Muscle layer of duodenum (tissue), 2 donors: ENCODE data around the gene RNF13.
"Not testable (repeated sequence)": the region's sequence is repeated elsewhere in the genome, so short reads cannot be mapped to it uniquely, and the experiment has no call there.

Source experiments
- H3K27ac ChIP-seq: one replicate; pipeline ENCODE4 v1.7.0; 2013; ENCODE audit warnings: mild to moderate bottlenecking, low read length
- H3K27me3 ChIP-seq: one replicate; pipeline ENCODE4 v1.7.0; 2013; ENCODE audit warnings: low read depth, mild to moderate bottlenecking, control low read depth, low read length
- H3K36me3 ChIP-seq, 2 donors: one replicate each; pipeline ENCODE4 v1.7.0; 2013; ENCODE audit warnings: low read length in 2 of 2, control low read depth in 1 of 2, mild to moderate bottlenecking in 1 of 2; ENCODE audit not compliant: insufficient read depth in 2 of 2, control insufficient read depth in 1 of 2
- H3K4me1 ChIP-seq, 2 donors: one replicate each; pipeline ENCODE4 v1.7.0; 2013; ENCODE audit warnings: low read length in 2 of 2, mild to moderate bottlenecking in 2 of 2, control low read depth in 1 of 2, moderate library complexity in 1 of 2; ENCODE audit not compliant: insufficient read depth in 2 of 2, control insufficient read depth in 1 of 2
- H3K4me3 ChIP-seq, 2 donors: one replicate each; pipeline ENCODE4 v1.7.0; 2013; ENCODE audit warnings: low read length in 2 of 2, low read depth in 1 of 2, mild to moderate bottlenecking in 1 of 2
- H3K9me3 ChIP-seq, 2 donors: one replicate each; pipeline ENCODE4 v1.7.0; 2013; ENCODE audit warnings: low read length in 2 of 2, control low read depth in 1 of 2, mild to moderate bottlenecking in 1 of 2; ENCODE audit not compliant: control insufficient read depth in 1 of 2
- donor health status: healthy.

Gene RNF13

DNA sequence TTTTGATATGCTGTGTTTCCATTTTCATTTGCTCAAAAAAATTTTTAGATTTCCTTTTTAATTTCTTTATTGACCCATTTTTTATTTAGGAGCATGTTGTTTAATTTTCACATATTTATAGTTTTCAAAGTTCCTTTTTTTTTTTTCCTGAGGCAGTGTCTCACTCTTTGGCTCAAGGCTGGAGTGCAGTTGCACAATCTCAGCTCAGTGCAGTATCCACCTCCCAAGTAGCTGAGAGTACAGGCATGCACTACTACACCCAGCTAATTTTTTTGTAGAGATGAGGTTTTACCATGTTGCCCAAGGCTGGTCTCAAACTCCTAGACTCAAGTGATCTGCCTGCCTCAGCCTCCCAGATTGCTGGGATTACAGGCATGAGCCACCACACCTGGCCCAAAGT lies 121.5 kb downstream of the RNF13 start:
- H3K4me1 ChIP-seq = peaks cover 0 to 12% of the 10 kb centered on the region in 2 donors
- peaks cover 3 to 14% of the 10 kb centered on the region in 2 donors for H3K36me3 ChIP-seq
- no peak overlapping the region for H3K4me3 ChIP-seq
- H3K27ac ChIP-seq = no peak overlapping the region
- no peaks in the 10 kb centered on the region for H3K27me3 ChIP-seq
- H3K9me3 ChIP-seq = no peaks in the 10 kb centered on the region

DNA sequence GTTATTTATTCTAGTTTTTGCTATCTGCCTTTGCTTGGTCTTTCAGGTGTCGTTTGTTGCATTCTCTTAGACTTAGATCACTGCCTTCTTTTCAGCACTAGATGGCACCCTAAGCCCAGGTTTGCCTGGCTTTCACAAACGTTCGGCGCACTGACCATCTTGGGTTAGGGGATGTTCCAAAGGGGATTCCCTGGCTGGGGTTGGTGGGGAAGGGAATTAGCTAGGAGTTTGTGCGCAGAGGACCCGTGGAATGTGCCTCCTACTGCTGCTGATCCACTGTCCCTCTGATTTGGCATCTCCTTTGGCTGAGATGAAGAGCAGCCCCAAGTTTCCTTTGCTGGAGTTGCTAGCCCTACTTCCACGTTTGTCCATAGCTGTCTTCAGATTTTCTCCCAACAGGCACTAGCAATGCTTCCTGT lies 123.8 kb downstream of the RNF13 start:
- Histone ChIP-seq H3K36me3 (peaks cover 3 to 12% of the 10 kb centered on the region in 2 donors), H3K9me3 (no peaks in the 10 kb centered on the region), H3K4me1 (peaks cover 0 to 12% of the 10 kb centered on the region in 2 donors), H3K27me3 (no peaks in the 10 kb centered on the region), H3K27ac (no peak overlapping the region), H3K4me3 (no peak overlapping the region)

DNA sequence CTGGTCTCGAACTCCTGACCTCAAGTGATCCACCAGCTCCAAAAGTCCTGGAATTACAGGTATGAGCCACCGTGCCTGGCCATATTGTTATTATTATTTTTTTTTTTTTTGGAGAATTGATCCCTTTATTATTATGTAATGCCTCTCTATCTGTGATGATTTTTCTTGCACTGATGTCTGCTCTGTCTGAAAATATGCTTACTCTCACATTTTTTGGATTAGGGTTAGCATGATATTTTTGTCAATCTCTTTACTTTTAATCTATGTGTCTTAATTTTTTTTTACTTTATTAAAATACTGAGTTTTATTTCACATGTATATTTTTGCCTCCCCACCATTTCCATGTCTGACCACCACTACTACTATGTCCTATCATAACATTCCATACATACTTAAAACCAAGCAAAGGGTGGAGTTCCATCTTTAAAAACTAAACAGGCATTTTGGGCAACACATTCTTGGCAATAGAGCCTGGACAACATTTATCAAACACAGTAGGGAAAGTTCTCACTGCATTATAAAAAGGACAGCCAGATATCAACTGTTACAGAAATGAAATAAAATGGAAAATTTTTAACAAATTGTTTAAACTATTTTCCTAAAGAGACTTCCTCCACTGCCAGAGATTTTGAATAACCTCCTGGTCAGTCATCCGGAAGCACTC lies 125.5 kb downstream of the RNF13 start:
- not testable (repeated sequence) for H3K27ac ChIP-seq, H3K36me3 ChIP-seq, H3K27me3 ChIP-seq, H3K4me3 ChIP-seq, H3K9me3 ChIP-seq
- peaks cover 0 to 12% of the 10 kb centered on the region in 2 donors for H3K4me1 ChIP-seq

DNA sequence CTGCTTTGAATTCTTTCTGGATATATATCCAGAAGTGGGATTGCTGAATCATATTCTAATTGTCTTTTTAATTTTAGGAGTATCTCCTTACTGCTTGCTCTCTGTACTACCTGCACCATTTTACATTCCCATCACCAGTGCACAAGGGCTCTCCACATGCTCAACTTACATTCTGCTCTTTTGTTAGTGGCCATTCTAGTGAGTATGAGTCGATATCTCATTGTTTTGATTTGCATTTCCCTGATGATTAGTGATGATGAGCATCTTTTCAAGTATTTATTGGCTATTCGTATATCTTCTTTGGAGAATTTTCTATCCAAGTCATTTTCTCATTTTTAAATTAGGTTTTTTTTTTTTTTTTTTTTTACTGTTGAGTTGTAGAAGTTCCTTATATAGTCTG lies 128.2 kb downstream of the RNF13 start:
- Histone ChIP-seq H3K27me3 (no peaks in the 10 kb centered on the region), H3K27ac (no peak overlapping the region), H3K9me3 (no peaks in the 10 kb centered on the region), H3K4me3 (no peak overlapping the region), H3K36me3 (peaks cover 0 to 3% of the 10 kb centered on the region in 2 donors), H3K4me1 (peaks cover 0 to 3% of the 10 kb centered on the region in 2 donors)

DNA sequence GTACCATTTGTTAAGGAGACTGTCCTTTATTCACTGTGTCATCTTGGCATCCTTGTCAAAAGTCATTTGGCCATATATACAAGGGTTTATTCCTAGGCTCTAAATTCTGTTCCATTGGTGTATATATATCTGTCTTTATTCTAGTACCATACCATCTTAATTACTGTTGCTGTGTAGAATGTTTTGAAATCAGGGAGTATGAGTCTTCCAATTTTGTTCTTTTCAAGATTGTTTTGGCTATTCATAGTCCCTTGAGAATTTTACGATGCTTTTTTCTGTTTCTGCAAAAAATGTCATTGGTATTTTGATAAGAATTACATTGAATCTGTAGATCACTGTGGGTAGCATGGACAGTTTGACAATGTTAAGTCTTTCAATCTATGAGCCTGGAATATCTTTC lies 128.9 kb downstream of the RNF13 start:
- Histone ChIP-seq H3K27me3 (no peaks in the 10 kb centered on the region), H3K9me3 (no peaks in the 10 kb centered on the region), H3K4me1 (peaks cover 0 to 3% of the 10 kb centered on the region in 2 donors), H3K27ac (no peak overlapping the region), H3K36me3 (peaks cover 0 to 3% of the 10 kb centered on the region in 2 donors), H3K4me3 (no peak overlapping the region)

DNA sequence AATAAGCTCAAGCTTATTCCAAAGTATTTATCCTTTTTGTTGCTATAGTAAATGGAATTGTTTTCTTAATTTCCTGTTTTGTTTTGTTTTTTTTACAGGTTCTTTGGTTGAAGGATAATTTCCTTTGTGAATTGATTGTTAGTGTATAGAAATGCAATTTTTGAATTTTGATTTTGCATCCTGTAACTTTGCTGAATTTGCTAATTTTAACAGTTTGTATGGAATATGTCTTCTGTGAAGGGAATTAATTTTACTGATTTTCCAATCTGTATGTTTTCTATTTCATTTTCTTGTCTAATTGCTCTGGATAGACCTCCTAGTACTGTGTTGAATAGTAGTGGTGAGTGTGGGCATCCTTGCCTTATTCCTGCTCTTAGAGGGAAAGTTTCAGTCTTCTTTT lies 129.4 kb downstream of the RNF13 start:
- Histone ChIP-seq H3K27me3 (no peaks in the 10 kb centered on the region), H3K36me3 (no peaks in the 10 kb centered on the region), H3K4me3 (no peak overlapping the region), H3K27ac (no peak overlapping the region), H3K9me3 (no peaks in the 10 kb centered on the region), H3K4me1 (peaks cover 0 to 3% of the 10 kb centered on the region in 2 donors)

DNA sequence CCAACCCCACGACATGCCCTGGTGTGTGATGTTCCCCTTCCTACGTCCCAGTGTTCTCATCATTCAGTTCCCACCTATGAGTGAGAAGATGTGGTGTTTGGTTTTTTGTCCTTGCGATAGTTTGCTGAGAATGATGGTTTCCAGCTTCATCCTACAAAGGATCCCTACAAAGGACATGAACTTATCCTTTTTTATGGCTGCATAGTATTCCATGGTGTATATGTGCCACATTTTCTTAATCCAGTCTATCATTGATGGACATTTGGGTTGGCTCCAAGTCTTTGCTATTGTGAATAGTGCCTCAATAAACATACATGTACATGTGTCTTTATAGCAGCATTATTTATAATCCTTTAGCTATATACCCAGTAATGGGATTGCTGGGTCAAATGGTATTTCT lies 131.0 kb downstream of the RNF13 start:
- H3K4me3 ChIP-seq, H3K9me3 ChIP-seq, H3K36me3 ChIP-seq: not testable (repeated sequence)

DNA sequence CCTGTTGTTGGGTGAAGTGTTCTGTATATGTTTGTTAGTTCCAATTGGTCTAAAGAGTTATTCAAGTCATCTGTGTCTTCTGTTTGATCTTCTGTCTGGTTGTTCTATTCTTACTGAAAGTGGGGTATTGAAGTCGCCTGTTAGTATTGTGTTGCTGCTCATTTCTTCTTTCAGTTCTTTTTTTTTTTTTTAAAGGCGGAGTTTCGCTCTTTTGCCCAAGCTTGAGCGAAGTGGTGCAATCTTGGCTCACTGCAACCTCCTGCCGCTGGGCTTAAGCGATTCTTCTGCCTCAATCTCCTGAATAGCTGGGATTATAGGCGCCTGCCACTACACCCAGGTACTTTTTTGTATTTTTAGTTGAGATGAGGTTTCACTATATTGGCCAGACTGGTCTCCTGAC lies 134.2 kb downstream of the RNF13 start:
- no peaks in the 10 kb centered on the region for H3K27me3 ChIP-seq
- no peak overlapping the region for H3K4me3 ChIP-seq
- no peaks in the 10 kb centered on the region for H3K36me3 ChIP-seq
- no peaks in the 10 kb centered on the region for H3K4me1 ChIP-seq
- H3K9me3 ChIP-seq = no peaks in the 10 kb centered on the region
- H3K27ac ChIP-seq = no peak overlapping the region

More for the DNA sequence above, 131.0 kb downstream of the RNF13 start:
- H3K27me3 ChIP-seq, H3K27ac ChIP-seq, H3K4me1 ChIP-seq: not testable (repeated sequence)

DNA sequence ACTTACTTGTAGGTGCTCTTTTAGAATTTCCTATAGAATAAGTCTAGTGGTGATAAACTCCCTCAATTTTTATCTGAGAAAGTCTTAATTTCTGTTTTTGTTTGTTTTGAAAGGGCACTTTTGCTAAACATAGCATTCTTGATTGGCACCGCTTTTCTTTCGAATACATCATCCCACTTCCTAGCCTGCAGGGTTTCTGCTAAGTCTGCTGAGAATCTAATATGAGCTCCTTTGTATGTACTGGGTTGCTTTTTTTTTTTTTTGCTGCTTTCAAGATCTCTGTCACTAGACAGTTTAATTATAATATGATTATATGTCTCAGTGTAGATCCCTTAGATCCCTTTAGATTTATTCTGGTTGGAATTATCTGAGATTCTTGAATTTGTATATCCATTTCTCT lies 136.2 kb downstream of the RNF13 start:
- H3K9me3 ChIP-seq = no peaks in the 10 kb centered on the region
- H3K4me1 ChIP-seq = no peaks in the 10 kb centered on the region
- H3K36me3 ChIP-seq = no peaks in the 10 kb centered on the region
- H3K27ac ChIP-seq = no peak overlapping the region
- no peaks in the 10 kb centered on the region for H3K27me3 ChIP-seq
- no peak overlapping the region for H3K4me3 ChIP-seq

DNA sequence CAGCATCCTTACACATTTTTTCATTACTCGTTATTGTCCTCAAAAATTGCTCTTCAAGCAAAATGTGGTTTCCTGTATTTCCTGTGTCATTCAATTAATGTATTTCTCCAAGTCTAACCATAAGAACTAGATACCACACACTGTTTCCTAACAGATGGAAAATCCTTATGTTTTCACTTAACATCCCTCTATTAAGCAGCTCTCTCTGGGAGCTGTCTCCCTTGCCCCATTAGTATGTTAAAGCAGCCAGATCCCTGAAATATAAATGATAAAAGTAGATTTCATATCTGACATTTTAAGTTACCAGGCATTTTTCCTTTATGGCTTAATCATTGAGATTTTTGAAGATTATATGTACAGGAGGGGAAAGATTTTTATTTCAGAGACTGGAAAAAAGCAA lies 141.8 kb downstream of the RNF13 start:
- Histone ChIP-seq H3K36me3 (no peaks in the 10 kb centered on the region), H3K4me3 (no peak overlapping the region), H3K9me3 (no peaks in the 10 kb centered on the region), H3K27me3 (no peaks in the 10 kb centered on the region), H3K27ac (no peak overlapping the region), H3K4me1 (peaks cover 0 to 3% of the 10 kb centered on the region in 2 donors)

DNA sequence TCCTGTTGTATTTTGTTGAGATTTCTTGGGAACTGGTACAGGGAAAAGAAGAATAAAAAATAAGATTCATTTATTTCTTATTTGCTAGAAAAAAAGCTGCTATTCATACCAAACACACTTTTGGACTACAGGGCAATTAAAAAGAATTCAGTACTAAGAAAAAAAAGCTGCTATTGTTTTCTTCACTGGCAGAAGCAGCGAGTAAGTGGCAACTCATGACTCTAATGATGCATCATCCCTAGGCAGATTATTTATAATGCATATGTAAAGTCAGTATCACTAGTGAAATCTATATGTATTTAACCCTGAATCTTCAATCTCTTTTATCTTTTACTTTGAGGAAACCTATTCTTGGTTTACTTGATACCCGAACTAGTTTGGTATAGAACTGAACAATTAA lies 142.4 kb downstream of the RNF13 start:
- Histone ChIP-seq H3K27me3 (no peaks in the 10 kb centered on the region), H3K4me3 (no peak overlapping the region), H3K9me3 (no peaks in the 10 kb centered on the region), H3K36me3 (no peaks in the 10 kb centered on the region), H3K27ac (no peak overlapping the region), H3K4me1 (peaks cover 0 to 3% of the 10 kb centered on the region in 2 donors)
